HG03196 (cell line): ENCODE measurements around the gene MPV17L.
"Not testable (repeated sequence)": the region's sequence is repeated elsewhere in the genome, so short reads cannot be mapped to it uniquely, and the experiment has no call there.

Source experiments
- ATAC-seq: cut with Tn5 transposase; IDR thresholded peaks from one replicate; pipeline ENCODE4 v1.9.1; 2021; ENCODE audit not compliant: unreplicated experiment

MPV17L gene

DNA sequence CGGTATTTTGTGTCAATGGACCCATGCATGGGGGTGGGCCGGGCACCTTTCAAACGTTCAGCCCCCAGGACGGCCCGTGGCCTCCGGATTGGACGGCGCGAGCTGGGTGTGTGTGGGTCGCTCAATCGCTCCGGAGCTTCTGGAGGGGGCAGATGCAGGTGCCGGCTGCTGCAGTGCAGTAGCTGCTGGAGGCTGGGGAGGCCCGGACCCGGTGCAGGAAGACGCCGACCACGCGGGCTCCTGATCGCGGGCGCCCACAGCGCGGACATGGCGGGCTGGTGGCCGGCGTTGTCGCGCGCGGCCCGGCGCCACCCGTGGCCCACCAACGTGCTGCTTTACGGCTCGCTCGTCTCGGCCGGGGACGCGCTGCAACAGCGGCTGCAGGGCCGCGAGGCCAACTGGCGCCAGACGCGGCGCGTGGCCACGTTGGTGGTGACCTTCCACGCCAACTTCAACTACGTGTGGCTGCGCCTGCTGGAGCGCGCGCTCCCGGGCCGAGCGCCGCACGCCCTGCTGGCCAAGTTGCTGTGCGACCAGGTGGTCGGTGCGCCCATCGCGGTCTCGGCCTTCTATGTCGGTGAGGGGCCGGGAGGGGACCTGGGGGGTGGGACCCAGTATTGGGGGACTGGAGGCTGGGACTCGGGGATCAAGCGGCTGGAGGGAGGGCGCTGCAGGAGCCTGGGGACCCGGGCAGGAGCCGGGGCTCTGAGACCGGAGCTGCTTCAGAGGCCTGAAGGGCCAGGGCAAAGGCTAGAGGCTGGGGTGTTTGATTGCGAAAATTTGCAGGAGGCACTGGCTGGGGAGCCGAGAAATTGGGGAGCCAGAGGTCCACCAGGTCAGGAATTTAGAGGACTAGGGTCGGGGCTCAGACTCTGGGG is at the start of gene MPV17L:
Gene MPV17L, plus strand, starts transcription at position 124 of the 878 bp plus-strand sequence. Its CDS starts 144 bp downstream, at position 268.
- not testable (repeated sequence) for ATAC-seq

DNA sequence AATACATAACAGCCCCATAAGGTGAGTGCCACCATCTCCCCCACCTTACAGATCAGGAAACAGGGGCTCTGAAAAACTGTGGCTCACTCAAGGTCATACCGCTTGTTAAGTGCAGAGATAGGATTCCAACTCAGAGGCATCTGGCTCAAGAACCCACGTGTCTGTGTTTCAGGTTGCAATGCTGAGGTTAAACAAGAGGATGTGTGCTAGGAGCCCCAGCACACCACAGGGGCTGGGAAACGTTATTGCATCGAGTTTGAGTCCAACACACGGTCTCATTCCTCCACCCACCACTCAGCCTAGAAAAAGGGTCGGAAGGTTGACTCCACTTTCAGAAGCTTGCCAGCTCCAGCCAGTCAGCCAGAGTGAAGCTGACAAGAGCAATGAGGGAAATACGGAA is 46.8 kb upstream of the MPV17L start:
- not testable (repeated sequence) for ATAC-seq

DNA sequence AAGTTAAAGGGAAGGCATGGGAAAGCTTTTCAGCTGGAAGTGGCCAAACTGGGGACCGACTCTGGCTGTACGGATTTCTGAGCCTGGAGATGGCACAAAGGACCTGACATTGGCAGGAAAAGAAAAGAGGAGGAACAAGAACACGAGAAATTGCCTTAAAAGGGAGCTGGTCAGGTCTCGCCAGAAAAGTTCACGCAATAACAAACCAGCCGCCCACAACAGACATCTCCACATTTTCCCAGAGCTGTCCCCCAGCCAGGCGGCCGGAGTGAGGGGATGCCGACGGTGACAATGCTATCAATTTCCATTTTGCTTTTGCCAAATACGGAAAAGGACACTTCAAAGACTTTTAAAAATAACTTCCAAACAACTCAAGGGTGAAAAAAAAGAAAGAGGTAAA is 44.3 kb upstream of the MPV17L start:
- not testable (repeated sequence) for ATAC-seq

DNA sequence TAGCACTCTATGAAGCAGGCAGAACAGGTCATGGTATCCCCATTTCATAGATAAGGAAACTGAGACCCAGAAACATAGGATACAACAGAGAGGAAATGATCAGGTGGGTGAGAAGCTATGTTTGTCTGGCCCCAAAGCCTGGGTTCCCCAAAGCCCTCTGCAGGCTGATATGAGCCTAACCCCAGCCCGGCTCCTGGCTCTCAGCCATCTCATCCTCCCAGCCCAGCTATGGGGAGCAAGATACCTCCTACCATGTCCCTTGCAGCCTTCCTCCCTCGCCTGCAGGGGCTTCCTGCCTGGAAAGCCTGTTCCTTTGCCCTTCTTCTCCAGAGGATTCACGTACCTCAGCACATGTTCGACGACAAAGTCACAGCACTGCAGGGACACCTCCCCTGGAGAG is 43.8 kb upstream of the MPV17L start:
- not testable (repeated sequence) for ATAC-seq

DNA sequence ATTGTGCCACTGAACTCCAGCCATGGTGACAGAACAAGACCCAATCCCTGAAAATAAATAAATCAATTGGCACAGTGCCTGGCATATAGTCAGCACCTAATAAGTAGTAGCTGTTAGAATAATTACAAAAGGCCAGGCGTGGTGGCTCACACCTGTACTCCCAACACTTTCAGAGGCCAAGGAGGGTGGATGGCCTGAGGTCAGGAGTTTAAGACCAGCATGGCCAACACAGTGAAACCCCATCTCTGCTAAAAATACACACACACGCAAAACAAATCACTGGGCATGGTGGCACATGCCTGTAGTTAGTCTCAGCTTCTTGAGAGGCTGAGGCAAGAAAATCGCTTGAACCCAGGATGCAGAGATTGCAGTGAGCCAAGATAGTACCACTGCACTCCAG is 42.7 kb upstream of the MPV17L start:
- not testable (repeated sequence) for ATAC-seq

DNA sequence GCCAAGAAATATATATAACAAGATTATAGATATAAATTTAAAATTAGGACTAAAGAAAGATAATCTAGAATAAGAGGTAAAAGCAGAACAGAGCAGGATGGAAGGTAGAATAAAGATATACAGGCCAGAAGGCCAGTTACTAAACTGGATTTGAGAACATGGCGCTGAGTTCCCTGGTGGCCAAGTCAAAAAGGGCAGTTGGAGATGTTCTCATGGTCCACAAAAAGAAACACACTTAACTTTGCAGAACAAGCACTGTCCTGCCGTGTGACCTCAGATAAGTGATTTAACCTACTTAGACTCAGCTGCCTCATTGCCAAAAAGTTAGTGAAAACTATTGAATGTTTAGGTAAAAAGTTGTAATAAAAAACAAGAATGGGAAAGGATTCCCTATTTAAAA is 40.7 kb upstream of the MPV17L start:
- ATAC-seq: not testable (repeated sequence)

DNA sequence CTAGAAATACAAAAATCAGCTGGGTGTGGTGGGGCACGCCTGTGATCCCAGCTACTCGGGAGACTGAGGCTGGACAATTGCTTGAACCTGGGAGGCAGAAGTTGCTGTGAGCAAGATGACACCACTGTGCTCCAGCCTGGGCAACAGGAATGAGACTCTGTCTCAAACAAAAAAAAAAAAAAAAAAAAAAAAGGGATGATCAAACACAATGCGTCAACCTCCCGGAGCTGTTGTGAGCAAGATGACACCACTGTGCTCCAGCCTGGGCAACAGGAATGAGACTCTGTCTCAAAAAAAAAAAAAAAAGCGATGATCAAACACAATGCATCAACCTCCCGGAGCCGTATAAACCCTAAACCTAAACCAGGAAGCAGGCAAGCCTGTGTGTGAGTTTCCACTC is 38.1 kb upstream of the MPV17L start:
- ATAC-seq: not testable (repeated sequence)

DNA sequence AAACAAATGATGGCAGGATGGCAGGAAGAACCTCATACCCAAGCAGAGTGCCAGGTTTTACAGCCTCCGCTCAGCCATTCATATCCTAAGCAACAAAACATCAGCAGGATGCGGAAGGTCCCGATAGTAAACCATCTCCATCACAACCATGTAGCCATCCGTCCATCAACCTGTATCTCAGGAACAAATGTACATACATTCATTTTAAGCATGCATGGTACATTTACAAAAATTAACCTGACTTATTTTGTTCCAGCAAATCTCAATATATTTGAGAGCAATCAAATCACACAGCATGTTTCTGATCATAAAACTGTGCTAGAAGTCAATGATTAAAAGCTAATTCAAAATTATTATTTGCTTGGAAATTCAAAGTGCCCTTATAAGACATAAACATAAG is 17.4 kb upstream of the MPV17L start, which contains the start of gene NPIPA5:
Gene NPIPA5, minus strand, starts transcription at position 101 of the 400 bp plus-strand sequence. Its CDS starts 0 bp downstream, at position 101.
- ATAC-seq: not testable (repeated sequence)

DNA sequence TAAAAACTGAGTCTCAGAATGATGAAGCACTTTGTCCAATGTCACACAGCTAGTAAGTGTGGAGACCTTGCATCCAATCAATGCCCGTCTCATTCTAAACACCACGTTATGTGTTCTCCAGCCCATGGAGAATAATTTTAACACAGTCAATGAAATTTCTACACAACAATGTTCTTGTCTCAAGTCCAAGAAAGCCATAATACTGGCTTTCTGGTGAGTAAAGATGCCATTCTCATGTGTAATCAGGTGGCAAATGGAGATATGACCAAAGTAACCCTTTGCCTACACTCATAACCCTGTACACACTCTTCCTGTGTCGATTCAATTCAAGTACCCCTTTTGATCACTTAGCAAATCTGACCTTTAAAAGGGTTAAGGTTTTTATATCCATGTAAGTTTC is 12.7 kb upstream of the MPV17L start:
- not testable (repeated sequence) for ATAC-seq

DNA sequence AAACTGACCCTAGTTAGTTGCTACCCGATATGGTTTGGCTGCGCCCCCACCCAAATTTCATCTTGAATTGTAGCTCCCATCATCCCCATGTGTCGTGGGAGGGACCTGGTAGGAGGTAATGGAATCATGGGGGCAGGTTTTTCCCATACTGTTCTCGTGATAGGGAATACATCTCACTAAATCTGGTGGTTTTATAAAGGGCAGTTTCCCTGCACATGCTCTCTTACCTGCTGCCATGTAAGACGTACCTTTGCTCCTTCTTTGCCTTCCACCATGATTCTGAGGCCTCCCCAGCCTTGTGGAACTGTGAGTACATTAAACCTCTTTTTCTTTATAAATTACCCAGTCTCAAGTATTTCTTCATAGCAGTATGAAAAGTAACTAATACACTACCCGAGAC is 7.5 kb upstream of the MPV17L start:
- not testable (repeated sequence) for ATAC-seq

DNA sequence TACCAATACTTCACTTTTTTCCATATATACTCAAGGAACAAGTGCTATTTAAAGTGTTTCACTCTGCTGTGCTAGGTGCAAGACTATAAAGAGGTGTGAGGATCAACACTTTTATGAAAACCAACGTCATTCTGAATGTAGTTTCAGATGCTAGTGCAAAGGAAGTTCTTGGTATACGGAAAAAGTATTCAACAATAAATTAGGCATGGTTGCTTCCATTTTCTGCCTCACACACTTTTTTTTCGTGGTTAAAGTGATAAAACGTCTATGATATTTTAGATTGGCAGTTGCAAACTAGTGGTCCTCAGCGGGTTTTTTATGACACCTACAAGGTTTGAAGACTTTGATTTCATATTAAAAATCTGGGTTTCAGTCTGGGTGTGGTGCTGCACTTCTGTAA is 5.6 kb upstream of the MPV17L start:
- not testable (repeated sequence) for ATAC-seq

DNA sequence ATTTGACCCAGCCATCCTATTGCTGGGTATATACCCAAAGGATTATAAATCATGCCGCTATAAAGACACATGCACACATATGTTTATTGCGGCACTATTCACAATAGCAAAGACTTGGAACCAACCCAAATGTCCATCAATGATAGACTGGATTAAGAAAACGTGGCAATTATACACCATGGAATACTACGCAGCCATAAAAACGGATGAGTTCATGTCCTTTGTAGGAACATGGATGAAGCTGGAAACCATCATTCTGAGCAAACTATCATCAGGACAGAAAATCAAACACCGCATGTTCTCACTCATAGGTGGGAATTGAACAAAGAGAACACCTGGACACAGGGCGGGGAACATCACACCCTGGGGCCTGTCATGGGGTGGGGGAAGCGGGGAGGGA is 2.5 kb upstream of the MPV17L start:
- ATAC-seq: not testable (repeated sequence)

DNA sequence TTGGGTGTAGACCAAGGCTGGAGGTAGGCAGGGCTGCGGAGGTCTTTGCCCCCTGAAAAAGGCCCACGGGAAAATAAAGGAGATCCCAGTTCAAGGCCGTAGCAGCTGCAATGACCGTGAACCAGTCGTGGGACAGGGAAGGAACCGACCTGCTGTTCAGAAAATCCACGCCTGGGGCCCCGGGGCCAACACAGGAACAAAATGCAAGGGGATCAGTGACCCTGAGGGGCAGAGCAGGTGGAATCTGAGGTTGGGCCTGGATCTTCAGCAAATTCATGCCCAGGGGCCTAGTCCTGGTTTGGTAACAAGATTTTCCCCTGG is 915 bp downstream of the MPV17L start:
- ATAC-seq: not testable (repeated sequence)

DNA sequence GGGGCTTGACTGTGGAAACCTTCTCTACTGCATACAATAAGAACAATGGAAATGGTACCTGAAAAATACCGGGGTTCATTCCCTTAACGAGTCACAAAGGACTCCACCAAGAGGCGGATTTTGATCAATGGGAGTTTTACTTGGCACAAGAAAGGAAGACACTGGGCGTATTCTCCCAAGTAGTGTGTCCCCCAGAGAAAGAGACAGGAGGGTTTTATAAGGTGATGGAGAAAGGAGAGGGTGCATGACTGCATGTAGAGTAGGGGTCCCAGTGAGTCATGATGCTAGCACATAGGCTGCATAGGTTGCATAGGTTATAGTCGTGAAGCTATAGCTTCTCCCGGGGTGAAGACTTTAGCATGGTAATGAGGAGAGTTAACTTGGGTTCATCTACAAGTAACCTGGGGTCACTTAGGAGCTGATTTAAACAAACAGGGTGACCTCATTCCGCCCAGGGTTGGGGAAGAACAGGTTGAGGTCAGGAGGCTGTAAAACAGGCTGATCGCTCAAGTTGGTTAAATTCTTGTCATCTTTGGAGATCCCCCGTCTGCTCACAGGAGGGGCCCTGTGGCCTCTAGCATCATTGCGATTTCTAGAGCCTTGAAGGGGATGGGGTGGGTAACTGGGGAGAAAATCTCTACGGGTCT is 1.5 kb downstream of the MPV17L start:
- ATAC-seq: no peak

DNA sequence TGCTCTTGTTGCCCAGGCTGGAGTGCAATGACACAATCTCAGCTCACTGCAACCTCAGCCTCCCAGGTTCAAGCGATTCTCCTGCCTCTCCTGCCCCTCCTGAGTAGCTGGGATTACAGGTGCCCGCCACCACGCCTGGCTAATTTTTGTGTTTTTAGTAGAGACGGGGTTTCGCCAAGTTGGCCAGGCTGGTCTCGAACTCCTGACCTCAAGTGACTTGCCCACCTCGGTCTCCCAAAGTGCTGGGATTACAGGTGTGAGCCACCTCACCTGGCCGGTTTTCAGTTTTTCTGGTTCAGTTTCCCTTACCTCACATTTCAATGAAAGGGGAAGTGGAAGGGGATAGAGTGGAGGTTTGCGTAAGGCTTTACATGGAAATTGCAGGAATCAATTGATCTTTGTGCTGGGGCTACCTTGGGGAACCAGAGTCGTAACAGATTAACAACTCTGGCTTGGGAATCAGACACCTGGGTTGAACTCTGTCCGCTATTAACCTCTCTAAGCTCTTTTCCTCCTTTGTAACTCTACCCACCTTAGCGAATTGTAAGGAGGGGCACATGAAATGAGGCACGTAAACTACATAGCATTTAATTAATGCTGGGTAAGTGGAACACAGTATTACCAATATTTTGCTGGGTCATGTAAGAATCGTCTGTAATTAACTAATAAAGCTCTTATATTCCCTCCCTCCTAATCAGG is 3.2 kb downstream of the MPV17L start:
- ATAC-seq: no peak

DNA sequence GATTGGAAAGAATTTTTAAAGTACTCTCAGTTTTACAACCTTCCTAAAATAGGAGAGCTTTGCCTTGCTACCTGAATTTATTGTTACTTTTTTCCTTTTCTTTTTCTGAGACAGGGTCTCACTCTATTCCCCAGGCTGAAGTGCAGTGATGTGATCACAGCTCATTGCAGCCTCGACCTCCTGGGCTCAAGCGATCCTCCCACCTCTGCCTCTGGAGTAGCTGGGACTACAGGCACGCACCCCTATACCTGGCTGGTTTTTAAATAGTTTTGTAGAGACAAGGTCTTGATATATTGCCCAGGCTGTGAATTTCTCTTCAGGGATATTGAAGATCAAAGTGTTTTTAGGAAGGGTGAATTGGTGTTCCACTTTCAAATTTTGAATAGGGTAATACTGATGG is 3.8 kb downstream of the MPV17L start:
- no peak for ATAC-seq

DNA sequence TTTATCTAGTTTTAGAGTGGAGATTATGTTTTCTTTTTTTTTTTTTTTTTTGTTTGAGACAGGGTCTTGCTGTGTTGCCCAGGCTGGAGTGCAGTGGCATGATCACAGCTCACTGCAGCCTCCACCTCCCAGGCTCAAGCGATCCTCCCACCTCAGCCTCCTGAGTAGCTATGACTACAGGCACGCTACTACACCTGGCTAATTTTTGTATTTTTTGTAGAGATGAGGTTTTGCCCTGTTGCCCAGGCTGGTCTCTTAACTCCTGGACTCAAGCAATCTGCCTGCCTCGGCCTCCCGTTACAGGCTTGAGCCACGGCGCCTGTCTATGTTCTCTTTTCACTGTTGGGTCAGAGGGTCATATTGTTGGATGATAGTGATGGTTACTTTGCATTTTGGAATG is 4.8 kb downstream of the MPV17L start:
- not testable (repeated sequence) for ATAC-seq

DNA sequence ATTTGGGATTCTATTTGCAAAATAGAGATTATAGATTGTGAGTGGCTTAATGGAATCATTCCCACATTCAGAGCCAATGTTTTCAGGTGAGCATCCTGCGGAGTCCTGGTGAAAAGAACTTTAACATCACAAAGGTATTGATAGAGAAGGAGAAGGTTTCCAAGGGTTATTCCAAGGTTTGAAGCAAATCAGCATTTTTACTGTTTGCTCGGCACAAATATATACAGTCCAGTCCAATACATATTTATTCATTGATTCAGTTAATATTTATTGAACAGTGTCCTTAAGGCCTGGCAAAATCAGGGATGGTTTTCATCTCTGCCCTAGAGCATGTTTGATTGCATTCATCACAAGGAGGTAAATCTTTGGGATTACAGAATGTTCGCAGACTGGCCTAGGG is 6.4 kb downstream of the MPV17L start:
- ATAC-seq: no peak

DNA sequence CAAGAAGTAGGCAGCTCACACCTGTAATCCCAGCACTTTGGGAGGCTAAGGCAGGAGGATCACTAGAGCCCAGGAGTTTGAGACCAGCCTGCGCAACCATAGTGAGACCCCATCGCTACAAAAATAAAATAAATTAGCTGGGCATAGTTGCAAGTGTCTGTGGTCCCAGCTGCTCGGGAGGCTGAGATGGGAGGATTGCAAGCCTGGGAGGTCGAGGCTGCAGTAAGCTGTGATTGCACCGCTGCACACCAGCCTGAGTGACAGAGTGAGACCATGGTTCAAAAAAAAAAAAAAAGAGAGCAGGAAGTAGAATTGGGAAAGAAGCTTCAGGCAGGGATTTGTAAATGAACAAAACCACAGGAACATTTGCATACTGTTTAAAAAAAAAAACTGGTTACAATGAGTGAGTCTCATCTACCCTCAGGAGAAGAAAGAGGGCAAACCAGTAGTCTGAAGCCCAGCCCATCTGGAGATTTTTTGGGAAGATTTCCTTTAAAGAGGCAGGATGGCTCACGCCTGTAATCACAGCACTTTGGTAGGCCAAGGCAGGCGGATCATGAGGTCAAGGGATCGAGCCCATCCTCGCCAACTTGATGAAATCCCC is 7.9 kb downstream of the MPV17L start:
- no peak for ATAC-seq

DNA sequence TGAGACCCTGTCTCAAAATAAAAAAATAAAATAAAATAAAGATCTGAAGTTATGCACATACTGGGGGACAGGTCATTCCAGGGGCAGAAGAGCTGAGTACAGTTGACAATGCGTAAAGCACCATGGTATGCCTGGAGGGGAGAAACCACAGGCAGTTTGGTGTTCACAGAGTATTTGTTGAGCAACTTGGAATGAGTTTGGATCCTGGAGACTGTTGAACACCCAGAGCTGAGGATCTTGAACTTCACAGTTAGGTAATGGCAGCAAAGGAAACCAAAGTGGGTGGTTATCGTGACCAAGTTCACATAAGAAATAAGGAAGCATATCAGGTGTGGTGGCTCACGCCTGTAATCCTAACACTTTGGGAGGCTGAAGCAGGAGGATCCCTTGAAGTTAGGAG is 8.5 kb downstream of the MPV17L start:
- not testable (repeated sequence) for ATAC-seq

DNA sequence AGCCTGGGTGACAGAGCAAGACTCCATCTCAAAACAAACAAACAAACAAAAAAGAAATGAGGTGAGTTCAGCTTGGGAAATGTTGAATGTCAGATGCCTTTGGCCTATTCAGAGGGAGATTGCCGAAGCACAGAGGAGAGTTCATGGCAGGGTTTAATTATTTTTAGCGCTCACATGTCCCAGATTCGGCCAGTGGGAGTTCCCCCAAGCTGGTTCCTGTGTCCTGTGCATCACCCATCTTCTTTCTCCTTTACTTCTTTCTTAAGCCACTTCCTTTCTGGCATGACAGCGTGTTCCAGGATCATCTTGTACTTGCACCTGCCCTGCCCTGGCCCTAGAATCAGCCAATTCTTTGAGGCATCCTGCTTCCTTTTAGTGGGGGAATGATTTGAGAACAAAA is 9.2 kb downstream of the MPV17L start:
- ATAC-seq: no peak
